Gastroesophageal sphincter (tissue), 3 donors: ENCODE data around the gene LMCD1.

ENCODE experiments used
- EP300 ChIP-seq: sonication (generic); formaldehyde crosslinking; IDR thresholded peaks from one replicate; pipeline ENCODE4 v1.6.1; 2017; ENCODE audit warnings: antibody characterized with exemption, mild to moderate bottlenecking
- POLR2AphosphoS5 ChIP-seq: sonication (generic); formaldehyde crosslinking; IDR thresholded peaks from one replicate; pipeline ENCODE4 v1.6.1; 2017; ENCODE audit warnings: antibody characterized with exemption
- TF ChIP-seq, protein P1 (sequence below), 4 experiments: fragments of 200-600 bp in 2 of 4; fragments of 450-650 bp in 2 of 4; sonication (generic) in 1 of 4; IDR thresholded peaks; one replicate each; pipeline ENCODE4 v1.5.1; 2017 to 2019; ENCODE audit warnings: antibody characterized with exemption in 4 of 4, mild to moderate bottlenecking in 2 of 4, moderate library complexity in 2 of 4

DNA sequence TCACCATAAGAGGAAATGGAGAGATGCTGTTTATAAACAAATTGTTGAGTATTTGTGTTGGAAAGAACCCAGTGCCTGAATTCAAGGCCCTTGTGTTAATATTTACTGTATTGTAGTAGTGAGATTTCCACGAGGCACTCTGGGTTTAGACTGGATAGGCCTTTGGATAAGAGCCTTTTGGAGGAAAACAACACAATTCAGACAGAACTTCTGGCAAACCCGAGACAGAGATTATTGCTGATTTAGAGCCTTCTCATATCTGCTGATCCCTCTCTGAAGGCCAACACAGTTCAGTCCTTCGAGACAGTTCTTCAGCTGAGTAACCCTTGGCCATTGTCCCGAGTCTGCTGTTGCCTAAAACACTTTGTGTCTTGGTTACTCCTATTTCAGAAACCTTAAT, 55.7 kb downstream of the LMCD1 start:
- TF ChIP-seq POLR2AphosphoS5, result no peak
- no peak for TF ChIP-seq EP300
- TF ChIP-seq, protein P1, sequence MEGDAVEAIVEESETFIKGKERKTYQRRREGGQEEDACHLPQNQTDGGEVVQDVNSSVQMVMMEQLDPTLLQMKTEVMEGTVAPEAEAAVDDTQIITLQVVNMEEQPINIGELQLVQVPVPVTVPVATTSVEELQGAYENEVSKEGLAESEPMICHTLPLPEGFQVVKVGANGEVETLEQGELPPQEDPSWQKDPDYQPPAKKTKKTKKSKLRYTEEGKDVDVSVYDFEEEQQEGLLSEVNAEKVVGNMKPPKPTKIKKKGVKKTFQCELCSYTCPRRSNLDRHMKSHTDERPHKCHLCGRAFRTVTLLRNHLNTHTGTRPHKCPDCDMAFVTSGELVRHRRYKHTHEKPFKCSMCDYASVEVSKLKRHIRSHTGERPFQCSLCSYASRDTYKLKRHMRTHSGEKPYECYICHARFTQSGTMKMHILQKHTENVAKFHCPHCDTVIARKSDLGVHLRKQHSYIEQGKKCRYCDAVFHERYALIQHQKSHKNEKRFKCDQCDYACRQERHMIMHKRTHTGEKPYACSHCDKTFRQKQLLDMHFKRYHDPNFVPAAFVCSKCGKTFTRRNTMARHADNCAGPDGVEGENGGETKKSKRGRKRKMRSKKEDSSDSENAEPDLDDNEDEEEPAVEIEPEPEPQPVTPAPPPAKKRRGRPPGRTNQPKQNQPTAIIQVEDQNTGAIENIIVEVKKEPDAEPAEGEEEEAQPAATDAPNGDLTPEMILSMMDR (IDR thresholded peaks at IDR 0.05), result no peak
